Keratinocyte (primary cell): Measurements from ENCODE around the gene PLEKHN1. TPM values are rescaled to one million over a fixed set of nuclear protein-coding genes. Genes with fewer than 3 reads are reported as not detected.
A peak's percentile ranks its signal among the peaks of the same experiment; 100 is the strongest.

Experiments
- DNase-seq: peaks from one replicate; pipeline ENCODE4 v3.0.0-alpha.2; 2011; ENCODE audit warnings: low read depth, missing footprints, low spot score
- FAIRE-seq: peaks from 2 replicates; lab custom pipeline; 2011; peaks lifted over from hg19 to GRCh38; lab: Jason Lieb, UNC
- H2AFZ ChIP-seq: 2 replicates; pipeline ENCODE4 v1.6.0; 2012; ENCODE audit warnings: low read length, control low read depth, inconsistent platforms; ENCODE audit not compliant: control insufficient read depth
- H3K27ac ChIP-seq: 2 replicates; pipeline ENCODE4 v1.5.1; 2011; ENCODE audit warnings: low read length; ENCODE audit not compliant: control insufficient read depth, insufficient read depth
- H3K27me3 ChIP-seq: 3 replicates; pipeline ENCODE4 v1.6.0; 2011; ENCODE audit warnings: low read length; ENCODE audit not compliant: control insufficient read depth, insufficient read depth; ENCODE audit errors: extremely low read depth
- H3K36me3 ChIP-seq, 2 experiments: 2 replicates in 1 of 2; 3 replicates in 1 of 2; pipeline ENCODE4 v1.5.1; 2011; ENCODE audit warnings: low read length in 2 of 2, mild to moderate bottlenecking in 1 of 2; ENCODE audit not compliant: control insufficient read depth in 2 of 2, insufficient read depth in 2 of 2; ENCODE audit errors: extremely low read depth in 1 of 2
- H3K4me1 ChIP-seq: 3 replicates; pipeline ENCODE4 v1.5.1; 2011; ENCODE audit warnings: low read length; ENCODE audit not compliant: control insufficient read depth, insufficient read depth; ENCODE audit errors: extremely low read depth
- H3K4me2 ChIP-seq: 3 replicates; pipeline ENCODE4 v1.6.0; 2011; ENCODE audit warnings: low read depth, low read length; ENCODE audit not compliant: control insufficient read depth, insufficient read depth; ENCODE audit errors: extremely low read depth
- H3K4me3 ChIP-seq, 3 experiments: fragments of 200-600 bp in 1 of 3; sonication (generic) in 1 of 3; 2 replicates in 2 of 3; 3 replicates in 1 of 3; pipeline ENCODE4 v1.5.1; 2011 to 2016; ENCODE audit warnings: low read length in 3 of 3, mild to moderate bottlenecking in 3 of 3, control low read depth in 2 of 3, inconsistent platforms in 1 of 3, low read depth in 1 of 3, mixed read lengths in 1 of 3, mixed run types in 1 of 3, moderate library complexity in 1 of 3; ENCODE audit not compliant: control insufficient read depth in 2 of 3, insufficient read depth in 2 of 3; ENCODE audit errors: extremely low read depth in 1 of 3
- H3K79me2 ChIP-seq: 2 replicates; pipeline ENCODE4 v1.6.0; 2012; ENCODE audit warnings: low read length; ENCODE audit not compliant: control insufficient read depth, insufficient read depth
- H3K9ac ChIP-seq: 3 replicates; pipeline ENCODE4 v1.6.0; 2011; ENCODE audit warnings: low read length; ENCODE audit not compliant: control insufficient read depth, insufficient read depth; ENCODE audit errors: extremely low read depth
- H3K9me1 ChIP-seq: 3 replicates; pipeline ENCODE4 v1.6.0; 2011; ENCODE audit warnings: low read length; ENCODE audit not compliant: control insufficient read depth, insufficient read depth; ENCODE audit errors: extremely low read depth
- H3K9me3 ChIP-seq: 2 replicates; pipeline ENCODE4 v1.5.1; 2012; ENCODE audit warnings: low read depth, low read length; ENCODE audit not compliant: control insufficient read depth
- H4K20me1 ChIP-seq: 3 replicates; pipeline ENCODE4 v1.6.0; 2011; ENCODE audit warnings: low read length; ENCODE audit not compliant: control insufficient read depth, insufficient read depth; ENCODE audit errors: extremely low read depth
- CTCF ChIP-seq, 3 experiments: IDR thresholded peaks in 1 of 3; conservative IDR thresholded peaks in 1 of 3; optimal IDR thresholded peaks in 1 of 3; 2 replicates in 2 of 3; 3 replicates in 1 of 3; pipeline versions ENCODE3 to v1.5.1; 2011; ENCODE audit warnings: low read length in 3 of 3, mild to moderate bottlenecking in 3 of 3, moderate library complexity in 2 of 3, control low read depth in 1 of 3, inconsistent platforms in 1 of 3; ENCODE audit not compliant: insufficient read depth in 2 of 3; ENCODE audit errors: extremely low read depth in 1 of 3
- EZH2 ChIP-seq: IDR thresholded peaks from one replicate; pipeline ENCODE4 v1.6.1; 2012; ENCODE audit warnings: inconsistent platforms, mild to moderate bottlenecking, low read length, moderate library complexity
- dilution Hi-C: fragments of 300-500 bp; cut with MboI; formaldehyde crosslinking; loops from one replicate; pipeline ENCODE4 v1.7.0; 2020; ENCODE audit warnings: low sequenced_read_pairs; ENCODE audit not compliant: extremely low pct_ligation_motif_present
- polyA plus RNA-seq, 5 experiments: library from polyadenylated mRNA; depleted of rRNA in 3 of 5; stranded (reverse) in 3 of 5; stranded (forward) in 1 of 5; unstranded in 1 of 5; fragments of >200 nt; gene quantifications; 1 replicate in 1 of 5; 2 replicates in 3 of 5; 3 replicates in 1 of 5; pipeline versions ENCODE4 v1.2.1 to v1.2.3, GENCODE V29; 2011 to 2012; ENCODE audit warnings: missing spikeins in 2 of 5, low read depth in 1 of 5, low replicate concordance in 1 of 5

Gene PLEKHN1
- polyA plus RNA-seq, 1 donor (not counting 4 experiments of a cell fraction or from before 2014, with no cell fraction given) = 2.5 TPM

GRCh38 chr1:965526-966134 lies 652 bp upstream of the PLEKHN1 start:
- H2AFZ ChIP-seq = no peak overlapping the region
- TF ChIP-seq CTCF (optimal IDR thresholded peaks at IDR 0.05 in 1 of 3, IDR thresholded peaks at IDR 0.05 in 1 of 3, conservative IDR thresholded peaks at IDR 0.05 in 1 of 3; ENCODE audit: extremely low read depth in 1 of 3, insufficient read depth in 2 of 3, low read length in 3 of 3) (no peak), EZH2 (no peak)
- peak overlapping the region; percentile 96 for H3K27ac ChIP-seq
- peak overlapping the region; percentile 97 for H3K9ac ChIP-seq
- peaks cover 16% of the 10 kb centered on the region for H3K4me1 ChIP-seq
- peak overlapping the region in 1 of 3 experiments; percentile 70 for H3K4me3 ChIP-seq
- H4K20me1 ChIP-seq = no peaks in the 10 kb centered on the region
- H3K4me2 ChIP-seq = no peak overlapping the region
- H3K36me3 ChIP-seq = peaks cover 0 to 6% of the 10 kb centered on the region in 2 experiments
- H3K79me2 ChIP-seq = no peaks in the 10 kb centered on the region
- H3K27me3 ChIP-seq = no peaks in the 10 kb centered on the region
- FAIRE-seq = no peak
- no peaks in the 10 kb centered on the region for H3K9me3 ChIP-seq
- dilution Hi-C loops = no loop called here
- no peaks in the 10 kb centered on the region for H3K9me1 ChIP-seq
- no peak for DNase-seq

- Histone ChIP-seq H3K27ac (peak overlapping the region; percentile 96), H3K36me3 (peaks cover 0 to 7% of the 10 kb centered on the region in 2 experiments), H3K4me3 (peak overlapping the region; percentile 70 to 85 (median 84)), H2AFZ (peak overlapping the region; percentile 75), H3K9me3 (no peaks in the 10 kb centered on the region), H4K20me1 (no peaks in the 10 kb centered on the region), H3K79me2 (no peaks in the 10 kb centered on the region), H3K9me1 (no peaks in the 10 kb centered on the region), H3K4me1 (peaks cover 13% of the 10 kb centered on the region), H3K9ac (peak overlapping the region; percentile 97), H3K27me3 (no peaks in the 10 kb centered on the region), H3K4me2 (peak overlapping the region; percentile 94)
- FAIRE-seq (no peak), DNase-seq (no peak)
- no peak for TF ChIP-seq EZH2
- TF ChIP-seq CTCF (optimal IDR thresholded peaks at IDR 0.05 in 1 of 3, IDR thresholded peaks at IDR 0.05 in 1 of 3, conservative IDR thresholded peaks at IDR 0.05 in 1 of 3; ENCODE audit: extremely low read depth in 1 of 3, insufficient read depth in 2 of 3, low read length in 3 of 3) = no peak
- dilution Hi-C loops = no loop called here
Measured at GRCh38 chr1:966704-967300, 520 bp downstream of the PLEKHN1 start.
